Mesenchymal stem cell (in vitro differentiated cells and primary cell): ENCODE results near the gene STK38.

Experiments
- DNase-seq: peaks from one replicate; pipeline ENCODE4 v3.0.0-alpha.2; 2013
- H2AFZ ChIP-seq: one replicate; pipeline ENCODE4 v1.6.1; 2013; ENCODE audit warnings: low read depth, mild to moderate bottlenecking, control low read depth, inconsistent platforms, low read length, moderate library complexity
- H2AK5ac ChIP-seq: 2 replicates; pipeline ENCODE4 v1.6.1; 2013; ENCODE audit warnings: low read length, moderate library complexity, mild to moderate bottlenecking, inconsistent platforms; ENCODE audit not compliant: severe bottlenecking
- H2BK120ac ChIP-seq: one replicate; pipeline ENCODE4 v1.6.1; 2013; ENCODE audit warnings: low read depth, mild to moderate bottlenecking, inconsistent platforms, low read length, moderate library complexity
- H2BK12ac ChIP-seq, 2 experiments: one replicate each; pipeline ENCODE4 v1.6.1; 2013; ENCODE audit warnings: inconsistent platforms in 2 of 2, low read length in 2 of 2, mild to moderate bottlenecking in 2 of 2, moderate library complexity in 2 of 2, control low read depth in 1 of 2
- H2BK15ac ChIP-seq: one replicate; pipeline ENCODE4 v1.6.1; 2013; ENCODE audit warnings: mild to moderate bottlenecking, low read depth, inconsistent platforms; ENCODE audit not compliant: poor library complexity, severe bottlenecking
- H2BK5ac ChIP-seq: 2 replicates; pipeline ENCODE4 v1.6.1; 2013; ENCODE audit warnings: low read depth, mild to moderate bottlenecking, low read length, control low read depth, inconsistent platforms; ENCODE audit not compliant: poor library complexity, severe bottlenecking
- H3K14ac ChIP-seq, 2 experiments: one replicate each; pipeline ENCODE4 v1.6.1; 2013; ENCODE audit warnings: inconsistent platforms in 2 of 2, low read length in 2 of 2, control low read depth in 1 of 2, mild to moderate bottlenecking in 1 of 2, moderate library complexity in 1 of 2
- H3K18ac ChIP-seq, 2 experiments: one replicate each; pipeline ENCODE4 v1.6.1; 2013; ENCODE audit warnings: inconsistent platforms in 2 of 2, low read length in 2 of 2, control low read depth in 1 of 2, low read depth in 1 of 2, mild to moderate bottlenecking in 1 of 2
- H3K23ac ChIP-seq, 2 experiments: one replicate each; pipeline ENCODE4 v1.6.1; 2013; ENCODE audit warnings: inconsistent platforms in 2 of 2, low read length in 2 of 2, mild to moderate bottlenecking in 2 of 2, moderate library complexity in 2 of 2, control low read depth in 1 of 2
- H3K27ac ChIP-seq: 2 replicates; pipeline ENCODE4 v1.5.1; 2013; ENCODE audit warnings: mild to moderate bottlenecking, moderate library complexity, low read length, control low read depth, inconsistent platforms; ENCODE audit not compliant: poor library complexity, severe bottlenecking
- H3K27me3 ChIP-seq, 2 experiments: 2 replicates each; pipeline versions ENCODE4 v1.6.1 to v1.7.0; 2013; ENCODE audit warnings: low read length in 2 of 2, mild to moderate bottlenecking in 2 of 2, moderate library complexity in 2 of 2, control low read depth in 1 of 2, inconsistent platforms in 1 of 2; ENCODE audit not compliant: control insufficient read depth in 1 of 2, insufficient read depth in 1 of 2
- H3K36me3 ChIP-seq, 2 experiments: 2 replicates each; pipeline versions ENCODE4 v1.6.1 to v1.7.0; 2013; ENCODE audit warnings: low read length in 2 of 2, control low read depth in 1 of 2, inconsistent platforms in 1 of 2, low read depth in 1 of 2, mild to moderate bottlenecking in 1 of 2; ENCODE audit not compliant: insufficient read depth in 2 of 2, control insufficient read depth in 1 of 2
- H3K4ac ChIP-seq, 2 experiments: one replicate each; pipeline ENCODE4 v1.6.1; 2013; ENCODE audit warnings: inconsistent platforms in 2 of 2, low read length in 2 of 2, mild to moderate bottlenecking in 2 of 2, moderate library complexity in 2 of 2, control low read depth in 1 of 2, low read depth in 1 of 2
- H3K4me1 ChIP-seq: 2 replicates; pipeline ENCODE4 v1.6.1; 2013; ENCODE audit warnings: low read depth, low read length, control low read depth; ENCODE audit not compliant: control insufficient read depth, insufficient read depth
- H3K4me2 ChIP-seq: 2 replicates; pipeline ENCODE4 v1.6.1; 2013; ENCODE audit warnings: low read length, mild to moderate bottlenecking, inconsistent platforms; ENCODE audit not compliant: poor library complexity, severe bottlenecking
- H3K4me3 ChIP-seq, 2 experiments: 2 replicates each; pipeline versions ENCODE4 v1.5.1 to v1.7.0; 2013; ENCODE audit warnings: low read length in 2 of 2, mild to moderate bottlenecking in 2 of 2, control low read depth in 1 of 2, low read depth in 1 of 2; ENCODE audit not compliant: insufficient read depth in 1 of 2
- H3K79me1 ChIP-seq: replicated peaks from 2 replicates; pipeline ENCODE4 v1.6.1; 2013; ENCODE audit warnings: mild to moderate bottlenecking, control low read depth, low read length, inconsistent platforms; ENCODE audit not compliant: poor library complexity, severe bottlenecking
- H3K9ac ChIP-seq: 2 replicates; pipeline ENCODE4 v1.7.0; 2013; ENCODE audit warnings: mild to moderate bottlenecking, low read length, moderate library complexity
- H3K9me3 ChIP-seq: 2 replicates; pipeline ENCODE4 v1.7.0; 2013; ENCODE audit warnings: mild to moderate bottlenecking, low read length; ENCODE audit not compliant: control insufficient read depth
- H4K8ac ChIP-seq: one replicate; pipeline ENCODE4 v1.6.1; 2013; ENCODE audit warnings: inconsistent platforms, mild to moderate bottlenecking, low read length, moderate library complexity
- H4K91ac ChIP-seq: one replicate; pipeline ENCODE4 v1.6.1; 2013; ENCODE audit warnings: mild to moderate bottlenecking, low read length, inconsistent platforms
- WGBS: methylation state at CpG from one replicate; pipeline ENCODE4 v1.1.7; 2013; ENCODE audit warnings: mixed read lengths; 5-methylcytosine and 5-hydroxymethylcytosine counted together

STK38 gene

GRCh38 chr6:36594029-36594815 lies 46.9 kb upstream of the STK38 start, which contains the start of gene SRSF3:
Gene SRSF3, plus strand, starts transcription at chr6:36594362. Its CDS starts 2,401 bp downstream, at chr6:36596763.
- Histone ChIP-seq H3K4me1 (peaks cover 5% of the 10 kb centered on the region), H3K79me1 (peaks cover 3% of the 10 kb centered on the region), H3K4me2 (peak within 1 kb of the TSS; percentile 70), H3K23ac (no peak within 1 kb of the TSS), H3K4ac (peak within 1 kb of the TSS; percentile 63 to 98), H4K91ac (peak within 1 kb of the TSS; percentile 79), H2AK5ac (peak within 1 kb of the TSS; percentile 93), H3K27ac (peak within 1 kb of the TSS; percentile 99), H3K4me3 (peak within 1 kb of the TSS; percentile 61 to 99), H3K9ac (peak within 1 kb of the TSS; percentile 99), H2AFZ (no peak within 1 kb of the TSS), H3K14ac (no peak within 1 kb of the TSS), H2BK5ac (peak within 1 kb of the TSS; percentile 85), H4K8ac (peak within 1 kb of the TSS; percentile 91), H3K18ac (peak within 1 kb of the TSS; percentile 82 to 94), H3K9me3 (no peaks in the 10 kb centered on the region), H3K27me3 (no peaks in the 10 kb centered on the region), H3K36me3 (peaks cover 15 to 35% of the 10 kb centered on the region in 2 experiments), H2BK12ac (peak within 1 kb of the TSS in 1 of 2 experiments; percentile 49), H2BK120ac (peak within 1 kb of the TSS; percentile 35), H2BK15ac (peak within 1 kb of the TSS; percentile 92)
- peak; percentile 98 for DNase-seq
- WGBS: under 1% methylated on average over 58 of the region's 58 CpGs

GRCh38 chr6:36593569-36594028 lies 46.3 kb upstream of the STK38 start:
- Histone ChIP-seq H2BK120ac (peak overlapping the region; percentile 35), H3K23ac (no peak overlapping the region), H2BK15ac (peak overlapping the region; percentile 92), H3K36me3 (peaks cover 12 to 28% of the 10 kb centered on the region in 2 experiments), H3K9ac (peak overlapping the region; percentile 99), H4K8ac (peak overlapping the region; percentile 91), H3K27ac (peak overlapping the region; percentile 68), H3K4me2 (peak overlapping the region; percentile 70), H2BK5ac (no peak overlapping the region), H3K18ac (peak overlapping the region; percentile 49 to 64), H4K91ac (no peak overlapping the region), H2BK12ac (peak overlapping the region in 1 of 2 experiments; percentile 49), H2AK5ac (no peak overlapping the region), H2AFZ (no peak overlapping the region), H3K9me3 (no peaks in the 10 kb centered on the region), H3K79me1 (peaks cover 3% of the 10 kb centered on the region), H3K14ac (no peak overlapping the region), H3K4me3 (peak overlapping the region; percentile 11 to 99), H3K4ac (peak overlapping the region; percentile 13 to 69), H3K4me1 (peaks cover 5% of the 10 kb centered on the region), H3K27me3 (no peaks in the 10 kb centered on the region)
- no peak for DNase-seq
- WGBS: 4% methylated on average over 14 of the region's 15 CpGs

- Histone ChIP-seq H2BK5ac (no peak overlapping the region), H3K4me3 (no peak overlapping the region), H3K9ac (no peak overlapping the region), H3K27ac (no peak overlapping the region), H3K4ac (no peak overlapping the region), H2BK15ac (no peak overlapping the region), H2BK12ac (no peak overlapping the region), H3K4me1 (peaks cover 5% of the 10 kb centered on the region), H4K91ac (no peak overlapping the region), H3K18ac (no peak overlapping the region), H3K79me1 (peaks cover 3% of the 10 kb centered on the region), H3K36me3 (peaks cover 3 to 15% of the 10 kb centered on the region in 2 experiments), H2AK5ac (no peak overlapping the region), H3K27me3 (no peaks in the 10 kb centered on the region), H3K14ac (no peak overlapping the region), H2AFZ (no peak overlapping the region), H2BK120ac (no peak overlapping the region), H3K9me3 (no peaks in the 10 kb centered on the region), H3K23ac (no peak overlapping the region), H3K4me2 (no peak overlapping the region), H4K8ac (no peak overlapping the region)
- 83% methylated on average over 12 of the region's 12 CpGs for WGBS
- no peak for DNase-seq
These were observed 45.0 kb upstream of the STK38 start for GRCh38 chr6:36592221-36592655.

GRCh38 chr6:36590237-36590636 lies 43.0 kb upstream of the STK38 start:
- Histone ChIP-seq H3K79me1 (peaks cover 3% of the 10 kb centered on the region), H2BK15ac (no peak overlapping the region), H3K18ac (no peak overlapping the region), H3K36me3 (no peaks in the 10 kb centered on the region), H3K4me1 (peaks cover 9% of the 10 kb centered on the region), H2BK5ac (no peak overlapping the region), H3K27me3 (no peaks in the 10 kb centered on the region), H4K91ac (no peak overlapping the region), H3K4me3 (no peak overlapping the region), H3K23ac (no peak overlapping the region), H4K8ac (no peak overlapping the region), H3K4me2 (no peak overlapping the region), H3K9me3 (no peaks in the 10 kb centered on the region), H3K27ac (peak overlapping the region; percentile 4), H3K9ac (no peak overlapping the region), H2AFZ (no peak overlapping the region), H2BK120ac (no peak overlapping the region), H3K14ac (no peak overlapping the region), H3K4ac (no peak overlapping the region), H2BK12ac (no peak overlapping the region), H2AK5ac (no peak overlapping the region)
- DNase-seq: peak; percentile 82
- 0% methylated on average over 1 of the region's 1 CpG for WGBS
